DOHH2 (cell line): Measurements from ENCODE around the gene TVP23C.

Experiments
- EZH2phosphoT487 ChIP-seq: fragments of 200-600 bp; sonication (generic); IDR thresholded peaks from 2 replicates; pipeline ENCODE4 v1.6.1; 2017; ENCODE audit warnings: borderline replicate concordance, mild to moderate bottlenecking, antibody characterized with exemption, low read length, moderate library complexity, mixed read lengths
- TF ChIP-seq, protein P1 (sequence below): fragments of 200-600 bp; sonication (generic); IDR thresholded peaks from one replicate; pipeline ENCODE4 v1.5.1; 2014; ENCODE audit warnings: antibody characterized with exemption, mild to moderate bottlenecking, low read depth, low read length; ENCODE audit not compliant: poor library complexity, severe bottlenecking

DNA sequence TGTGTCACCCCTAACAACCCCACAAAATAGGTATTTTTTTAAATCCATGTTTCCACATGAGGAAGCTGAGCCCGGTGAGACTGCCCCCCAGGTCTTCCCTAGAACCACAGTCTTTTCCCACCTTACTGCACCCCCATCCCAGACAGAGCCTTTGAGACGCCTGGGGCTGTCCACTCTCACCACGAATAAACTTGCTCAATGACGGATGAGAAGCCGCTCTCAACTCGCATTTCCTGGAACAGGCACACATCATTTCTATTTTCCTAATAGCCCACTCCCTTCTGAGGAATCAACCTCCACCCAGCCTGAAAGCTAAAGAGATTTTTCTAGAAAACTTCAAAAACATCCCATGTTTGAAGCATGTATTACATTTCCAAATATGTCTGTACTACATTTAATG lies 81.8 kb downstream of the TVP23C start:
- TF ChIP-seq EZH2phosphoT487: no peak
- TF ChIP-seq, protein P1, sequence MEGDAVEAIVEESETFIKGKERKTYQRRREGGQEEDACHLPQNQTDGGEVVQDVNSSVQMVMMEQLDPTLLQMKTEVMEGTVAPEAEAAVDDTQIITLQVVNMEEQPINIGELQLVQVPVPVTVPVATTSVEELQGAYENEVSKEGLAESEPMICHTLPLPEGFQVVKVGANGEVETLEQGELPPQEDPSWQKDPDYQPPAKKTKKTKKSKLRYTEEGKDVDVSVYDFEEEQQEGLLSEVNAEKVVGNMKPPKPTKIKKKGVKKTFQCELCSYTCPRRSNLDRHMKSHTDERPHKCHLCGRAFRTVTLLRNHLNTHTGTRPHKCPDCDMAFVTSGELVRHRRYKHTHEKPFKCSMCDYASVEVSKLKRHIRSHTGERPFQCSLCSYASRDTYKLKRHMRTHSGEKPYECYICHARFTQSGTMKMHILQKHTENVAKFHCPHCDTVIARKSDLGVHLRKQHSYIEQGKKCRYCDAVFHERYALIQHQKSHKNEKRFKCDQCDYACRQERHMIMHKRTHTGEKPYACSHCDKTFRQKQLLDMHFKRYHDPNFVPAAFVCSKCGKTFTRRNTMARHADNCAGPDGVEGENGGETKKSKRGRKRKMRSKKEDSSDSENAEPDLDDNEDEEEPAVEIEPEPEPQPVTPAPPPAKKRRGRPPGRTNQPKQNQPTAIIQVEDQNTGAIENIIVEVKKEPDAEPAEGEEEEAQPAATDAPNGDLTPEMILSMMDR: no peak
